ENCODE results near the gene NDUFA13.

The NDUFA13 gene

DNA sequence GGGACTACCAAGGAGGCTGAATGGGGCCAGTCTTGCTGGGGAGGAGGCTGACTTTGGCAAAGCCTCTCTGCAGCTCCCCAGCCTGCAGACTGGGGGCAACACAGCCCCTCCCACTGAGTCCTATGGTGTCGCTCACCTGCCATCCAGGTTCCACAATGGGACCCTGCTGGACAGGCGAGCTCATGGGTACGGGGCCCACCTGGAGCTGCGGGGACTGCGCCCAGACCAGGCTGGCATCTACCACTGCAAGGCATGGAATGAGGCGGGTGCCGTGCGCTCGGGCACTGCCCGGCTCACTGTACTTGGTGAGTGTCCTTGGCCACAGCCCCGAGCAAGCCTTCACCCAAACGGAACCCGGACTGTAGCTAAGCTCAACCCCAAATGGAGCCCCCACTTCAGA is 27.1 kb downstream of the NDUFA13 start:
- ChIA-PET CTCF (interaction anchor here (1.2 kb wide), 1 partner anchor 10 kb away, joined by 6 read pairs; no protein-coding TSS in a partner anchor), POLR2A (no interaction called here)
- H3K9me3 ChIP-seq (ENCODE audit: control insufficient read depth, insufficient read depth, low read depth, low read length), result no peaks in the 10 kb centered on the region
- H3K4me3 ChIP-seq (ENCODE audit: low read depth, low read length), result no peak overlapping the region
- TF ChIP-seq ZNF214 (tag by site-specific recombination; IDR thresholded peaks at IDR 0.05; ENCODE audit: borderline replicate concordance) (no peak), ZNF391 (tag by site-specific recombination; IDR thresholded peaks at IDR 0.05; ENCODE audit: borderline replicate concordance, low read depth) (no peak), ZNF426 (tag by site-specific recombination; IDR thresholded peaks at IDR 0.05) (no peak), GFI1B (tag by site-specific recombination; IDR thresholded peaks at IDR 0.05) (no peak), TCF7L2 (IDR thresholded peaks at IDR 0.05; ENCODE audit: borderline replicate concordance, low read depth, low read length) (no peak), OVOL3 (tag by site-specific recombination; IDR thresholded peaks at IDR 0.05) (no peak), ZNF585B (tag by site-specific recombination; IDR thresholded peaks at IDR 0.05) (no peak), REPIN1 (tag by site-specific recombination; IDR thresholded peaks at IDR 0.05; ENCODE audit: low read depth) (no peak), ZNF510 (tag by site-specific recombination; IDR thresholded peaks at IDR 0.05; ENCODE audit: insufficient replicate concordance) (no peak)
- TF ChIP-seq, protein P1, sequence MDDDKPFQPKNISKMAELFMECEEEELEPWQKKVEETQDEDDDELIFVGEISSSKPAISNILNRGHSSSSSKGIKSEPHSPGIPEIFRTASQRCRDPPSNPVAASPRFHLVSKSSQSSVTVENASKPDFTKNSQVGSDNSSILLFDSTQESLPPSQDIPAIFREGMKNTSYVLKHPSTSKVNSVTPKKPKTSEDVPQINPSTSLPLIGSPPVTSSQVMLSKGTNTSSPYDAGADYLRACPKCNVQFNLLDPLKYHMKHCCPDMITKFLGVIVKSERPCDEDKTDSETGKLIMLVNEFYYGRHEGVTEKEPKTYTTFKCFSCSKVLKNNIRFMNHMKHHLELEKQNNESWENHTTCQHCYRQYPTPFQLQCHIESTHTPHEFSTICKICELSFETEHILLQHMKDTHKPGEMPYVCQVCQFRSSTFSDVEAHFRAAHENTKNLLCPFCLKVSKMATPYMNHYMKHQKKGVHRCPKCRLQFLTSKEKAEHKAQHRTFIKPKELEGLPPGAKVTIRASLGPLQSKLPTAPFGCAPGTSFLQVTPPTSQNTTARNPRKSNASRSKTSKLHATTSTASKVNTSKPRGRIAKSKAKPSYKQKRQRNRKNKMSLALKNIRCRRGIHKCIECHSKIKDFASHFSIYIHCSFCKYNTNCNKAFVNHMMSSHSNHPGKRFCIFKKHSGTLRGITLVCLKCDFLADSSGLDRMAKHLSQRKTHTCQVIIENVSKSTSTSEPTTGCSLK (tag by site-specific recombination; IDR thresholded peaks at IDR 0.05), result no peak
- no peaks in the 10 kb centered on the region for H3K36me3 ChIP-seq (ENCODE audit: control insufficient read depth in 2 of 2, insufficient read depth in 1 of 2, low read length in 2 of 2)
- H3K4me1 ChIP-seq (ENCODE audit: control insufficient read depth, insufficient read depth, low read length), result no peaks in the 10 kb centered on the region; the same call in 1 of the 2 replicates
- H3K27ac ChIP-seq (ENCODE audit: extremely low read depth, low read depth, low read length), result no peak overlapping the region

DNA sequence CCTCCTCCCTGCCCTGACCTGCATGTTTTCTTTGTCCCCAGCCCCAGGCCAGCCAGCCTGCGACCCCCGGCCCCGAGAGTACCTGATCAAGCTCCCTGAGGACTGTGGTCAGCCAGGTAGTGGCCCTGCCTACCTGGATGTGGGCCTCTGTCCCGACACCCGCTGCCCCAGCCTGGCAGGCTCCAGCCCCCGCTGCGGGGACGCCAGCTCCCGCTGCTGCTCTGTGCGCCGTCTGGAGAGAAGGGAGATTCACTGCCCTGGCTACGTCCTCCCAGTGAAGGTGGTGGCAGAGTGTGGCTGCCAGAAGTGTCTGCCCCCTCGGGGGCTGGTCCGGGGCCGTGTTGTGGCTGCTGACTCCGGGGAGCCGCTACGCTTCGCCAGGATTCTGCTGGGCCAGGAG is 27.6 kb downstream of the NDUFA13 start:
- no peak for TF ChIP-seq GLIS1 (tag by site-specific recombination; IDR thresholded peaks at IDR 0.05)
- TF ChIP-seq, protein P2, sequence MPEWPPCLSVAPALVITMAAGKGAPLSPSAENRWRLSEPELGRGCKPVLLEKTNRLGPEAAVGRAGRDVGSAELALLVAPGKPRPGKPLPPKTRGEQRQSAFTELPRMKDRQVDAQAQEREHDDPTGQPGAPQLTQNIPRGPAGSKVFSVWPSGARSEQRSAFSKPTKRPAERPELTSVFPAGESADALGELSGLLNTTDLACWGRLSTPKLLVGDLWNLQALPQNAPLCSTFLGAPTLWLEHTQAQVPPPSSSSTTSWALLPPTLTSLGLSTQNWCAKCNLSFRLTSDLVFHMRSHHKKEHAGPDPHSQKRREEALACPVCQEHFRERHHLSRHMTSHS (tag by site-specific recombination; IDR thresholded peaks at IDR 0.05), result no peak
- no peak for TF ChIP-seq ZNF140 (tag by site-specific recombination; IDR thresholded peaks at IDR 0.05)
- no peak for TF ChIP-seq ZNF776 (tag by site-specific recombination; IDR thresholded peaks at IDR 0.05; ENCODE audit: borderline replicate concordance)
- TF ChIP-seq ZNF621 (tag by site-specific recombination; IDR thresholded peaks at IDR 0.05), result no peak
- no peak for TF ChIP-seq ZNF23 (tag by site-specific recombination; IDR thresholded peaks at IDR 0.05; ENCODE audit: borderline replicate concordance)
- no peak for TF ChIP-seq ZNF623 (tag by site-specific recombination; IDR thresholded peaks at IDR 0.05)
- no peak for TF ChIP-seq ZNF654 (tag by site-specific recombination; IDR thresholded peaks at IDR 0.05; ENCODE audit: low read depth)
- TF ChIP-seq ZFP37 (tag by site-specific recombination; IDR thresholded peaks at IDR 0.05), result no peak
- TF ChIP-seq HOXC10 (CRISPR knock-in tag; IDR thresholded peaks at IDR 0.05), result no peak
- TF ChIP-seq ZNF341 (tag by site-specific recombination; IDR thresholded peaks at IDR 0.05; ENCODE audit: low read depth), result no peak
- TF ChIP-seq, protein P3, sequence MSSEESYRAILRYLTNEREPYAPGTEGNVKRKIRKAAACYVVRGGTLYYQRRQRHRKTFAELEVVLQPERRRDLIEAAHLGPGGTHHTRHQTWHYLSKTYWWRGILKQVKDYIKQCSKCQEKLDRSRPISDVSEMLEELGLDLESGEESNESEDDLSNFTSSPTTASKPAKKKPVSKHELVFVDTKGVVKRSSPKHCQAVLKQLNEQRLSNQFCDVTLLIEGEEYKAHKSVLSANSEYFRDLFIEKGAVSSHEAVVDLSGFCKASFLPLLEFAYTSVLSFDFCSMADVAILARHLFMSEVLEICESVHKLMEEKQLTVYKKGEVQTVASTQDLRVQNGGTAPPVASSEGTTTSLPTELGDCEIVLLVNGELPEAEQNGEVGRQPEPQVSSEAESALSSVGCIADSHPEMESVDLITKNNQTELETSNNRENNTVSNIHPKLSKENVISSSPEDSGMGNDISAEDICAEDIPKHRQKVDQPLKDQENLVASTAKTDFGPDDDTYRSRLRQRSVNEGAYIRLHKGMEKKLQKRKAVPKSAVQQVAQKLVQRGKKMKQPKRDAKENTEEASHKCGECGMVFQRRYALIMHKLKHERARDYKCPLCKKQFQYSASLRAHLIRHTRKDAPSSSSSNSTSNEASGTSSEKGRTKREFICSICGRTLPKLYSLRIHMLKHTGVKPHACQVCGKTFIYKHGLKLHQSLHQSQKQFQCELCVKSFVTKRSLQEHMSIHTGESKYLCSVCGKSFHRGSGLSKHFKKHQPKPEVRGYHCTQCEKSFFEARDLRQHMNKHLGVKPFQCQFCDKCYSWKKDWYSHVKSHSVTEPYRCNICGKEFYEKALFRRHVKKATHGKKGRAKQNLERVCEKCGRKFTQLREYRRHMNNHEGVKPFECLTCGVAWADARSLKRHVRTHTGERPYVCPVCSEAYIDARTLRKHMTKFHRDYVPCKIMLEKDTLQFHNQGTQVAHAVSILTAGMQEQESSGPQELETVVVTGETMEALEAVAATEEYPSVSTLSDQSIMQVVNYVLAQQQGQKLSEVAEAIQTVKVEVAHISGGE (tag by site-specific recombination; conservative IDR thresholded peaks at IDR 0.05; ENCODE audit: low read depth), result no peak
- TF ChIP-seq ZNF10 (tag by site-specific recombination; IDR thresholded peaks at IDR 0.05), result no peak
- H3K4me1 ChIP-seq (ENCODE audit: control insufficient read depth, insufficient read depth, low read length), result no peaks in the 10 kb centered on the region; the same call in 1 of the 2 replicates
- CTCF ChIA-PET, result interaction anchor here (1.2 kb wide), 1 partner anchor 9 kb away, joined by 6 read pairs; no protein-coding TSS in a partner anchor
- POLR2A ChIA-PET, result no interaction called here
- no peak overlapping the region for H3K4me3 ChIP-seq (ENCODE audit: low read depth, low read length)
- no peak overlapping the region for H3K27ac ChIP-seq (ENCODE audit: extremely low read depth, low read depth, low read length)
- H3K36me3 ChIP-seq (ENCODE audit: control insufficient read depth in 2 of 2, insufficient read depth in 1 of 2, low read length in 2 of 2), result no peaks in the 10 kb centered on the region
- H3K9me3 ChIP-seq (ENCODE audit: control insufficient read depth, insufficient read depth, low read depth, low read length), result no peaks in the 10 kb centered on the region
